Measurements from ENCODE around the gene SPG11. TPM values are rescaled to one million over a fixed set of nuclear protein-coding genes. Genes with fewer than 3 reads are reported as not detected.

The SPG11 gene
- total RNA-seq, 1 experiment from 2014 or later: 55.0 TPM

GRCh38 chr15:44697014-44697413 is 33.6 kb upstream of the SPG11 start:
- in situ Hi-C loops (cut with HindIII; ENCODE audit: low pct_unique_long_range_greater_than_20kb, low sequenced_read_pairs): no loop called here
- TF ChIP-seq POLR2AphosphoS5 (IDR thresholded peaks at IDR 0.05; ENCODE audit: low read depth, low read length) (no peak), REST (IDR thresholded peaks at IDR 0.05; ENCODE audit: insufficient read depth in 1 of 2, low read depth in 2 of 2, low read length in 1 of 2) (no peak), CTCF (IDR thresholded peaks at IDR 0.05) (no peak), SIN3A (IDR thresholded peaks at IDR 0.05; ENCODE audit: borderline replicate concordance, insufficient read depth, low read depth, low read length) (no peak), TCF7L2 (IDR thresholded peaks at IDR 0.05; ENCODE audit: low read depth, low read length) (no peak)
- no peak overlapping the region for H3K27ac ChIP-seq (ENCODE audit: low read length)
- H3K4me3 ChIP-seq (ENCODE audit: low read depth in 2 of 2, low read length in 2 of 2): no peak overlapping the region
- H3K9me3 ChIP-seq (ENCODE audit: control insufficient read depth, insufficient read depth, low read depth, low read length): no peaks in the 10 kb centered on the region
- BruUV-seq (replicated peaks): no TSS peak
- intact Hi-C loops (cut with micrococcal nuclease; ENCODE audit: unreplicated experiment): no loop called here
- H3K27me3 ChIP-seq (ENCODE audit: control insufficient read depth, insufficient read depth, low read length): peaks cover 3% of the 10 kb centered on the region; the same call in 1 of the 2 replicates
- DNase-seq (ENCODE audit: low read depth, low spot score) (no peak), ATAC-seq (no peak)
- CTCF ChIA-PET: no interaction called here
- POLR2A ChIA-PET: no interaction called here
- no peaks in the 10 kb centered on the region for H3K4me1 ChIP-seq (ENCODE audit: control insufficient read depth, insufficient read depth, low read length)
- H3K36me3 ChIP-seq (ENCODE audit: control insufficient read depth, insufficient read depth, low read length): no peaks in the 10 kb centered on the region

- no peak for DNase-seq (ENCODE audit: low read depth, low spot score)
- Histone ChIP-seq H3K36me3 (ENCODE audit: control insufficient read depth, insufficient read depth, low read length) (no peaks in the 10 kb centered on the region), H3K27me3 (ENCODE audit: control insufficient read depth, insufficient read depth, low read length) (peaks cover 3% of the 10 kb centered on the region; the same call in 1 of the 2 replicates), H3K9me3 (ENCODE audit: control insufficient read depth, insufficient read depth, low read depth, low read length) (no peaks in the 10 kb centered on the region), H3K27ac (ENCODE audit: low read length) (no peak overlapping the region), H3K4me3 (ENCODE audit: low read depth in 2 of 2, low read length in 2 of 2) (no peak overlapping the region), H3K4me1 (ENCODE audit: control insufficient read depth, insufficient read depth, low read length) (no peaks in the 10 kb centered on the region)
- ChIA-PET POLR2A (interaction anchor here (0.8 kb wide), 1 partner anchor 16 kb away, joined by 4 read pairs; no protein-coding TSS in a partner anchor), CTCF (interaction anchor here (0.6 kb wide), 1 partner anchor 42 kb away, joined by 3 read pairs; no protein-coding TSS in a partner anchor)
- in situ Hi-C loops (cut with HindIII; ENCODE audit: low pct_unique_long_range_greater_than_20kb, low sequenced_read_pairs): no loop called here
- no TSS peak for BruUV-seq (replicated peaks)
- TF ChIP-seq SIN3A (IDR thresholded peaks at IDR 0.05; ENCODE audit: borderline replicate concordance, insufficient read depth, low read depth, low read length): no peak
- no peak for TF ChIP-seq REST (IDR thresholded peaks at IDR 0.05; ENCODE audit: insufficient read depth in 1 of 2, low read depth in 2 of 2, low read length in 1 of 2)
- no peak for TF ChIP-seq CTCF (IDR thresholded peaks at IDR 0.05)
- TF ChIP-seq POLR2AphosphoS5 (IDR thresholded peaks at IDR 0.05; ENCODE audit: low read depth, low read length): no peak
- no peak for TF ChIP-seq TCF7L2 (IDR thresholded peaks at IDR 0.05; ENCODE audit: low read depth, low read length)
- no peak for ATAC-seq
- intact Hi-C loops (cut with micrococcal nuclease; ENCODE audit: unreplicated experiment): no loop called here
These were observed 31.8 kb upstream of the SPG11 start for GRCh38 chr15:44695294-44695693.

All from Panc1 (cell line).